ENCODE measurements around the gene STAT1. TPM values are rescaled to one million over a fixed set of nuclear protein-coding genes. Genes with fewer than 3 reads are reported as not detected.
A peak's percentile ranks its signal among the peaks of the same experiment; 100 is the strongest.

Gene STAT1
- total and polyA plus RNA-seq, 3 donors from 2014 or later: 52.7 to 87.1 (median 60.5) TPM

GRCh38 chr2:191036363-191036762 lies 22.4 kb upstream of the STAT1 start:
- H3K27me3 ChIP-seq: no peaks in the 10 kb centered on the region
- H3K4me1 ChIP-seq: no peaks in the 10 kb centered on the region
- no peak overlapping the region for H3K27ac ChIP-seq
- H3K9me3 ChIP-seq: no peaks in the 10 kb centered on the region
- intact Hi-C loops (cut with DNase I; ENCODE audit: low total_unique reads): no loop called here
- TF ChIP-seq CTCF (IDR thresholded peaks at IDR 0.05) (no peak), POLR2A (IDR thresholded peaks at IDR 0.05) (no peak)
- WGBS, 2 donors: 80 to 90% methylated on average over 2 of the region's 2 CpGs
- DNase-seq: no peak
- no peak overlapping the region for H3K4me3 ChIP-seq
- no peaks in the 10 kb centered on the region for H3K36me3 ChIP-seq (ENCODE audit: low read depth, missing control alignments)

GRCh38 chr2:191032588-191033429 lies 18.8 kb upstream of the STAT1 start:
- no peak for TF ChIP-seq POLR2A (IDR thresholded peaks at IDR 0.05)
- TF ChIP-seq CTCF (IDR thresholded peaks at IDR 0.05): no peak
- intact Hi-C loops (cut with DNase I; ENCODE audit: low total_unique reads): no loop called here
- no peak for DNase-seq
- Histone ChIP-seq H3K9me3 (no peaks in the 10 kb centered on the region), H3K4me3 (no peak overlapping the region), H3K36me3 (ENCODE audit: low read depth, missing control alignments) (no peaks in the 10 kb centered on the region), H3K27me3 (no peaks in the 10 kb centered on the region), H3K4me1 (no peaks in the 10 kb centered on the region), H3K27ac (no peak overlapping the region)
- WGBS, 2 donors: 80 to 91% methylated on average over 8 of the region's 8 CpGs

GRCh38 chr2:191031256-191031655 lies 17.3 kb upstream of the STAT1 start:
- no peaks in the 10 kb centered on the region for H3K36me3 ChIP-seq (ENCODE audit: low read depth, missing control alignments)
- 64 to 66% methylated on average over 2 of the region's 2 CpGs for WGBS, 2 donors
- TF ChIP-seq POLR2A (IDR thresholded peaks at IDR 0.05) (no peak), CTCF (IDR thresholded peaks at IDR 0.05) (no peak)

GRCh38 chr2:191030521-191031154 lies 16.7 kb upstream of the STAT1 start:
- 53 to 62% methylated on average over 8 of the region's 8 CpGs for WGBS, 2 donors
- TF ChIP-seq CTCF (IDR thresholded peaks at IDR 0.05): peak; percentile 35 to 68 (median 57)
- TF ChIP-seq POLR2A (IDR thresholded peaks at IDR 0.05): no peak
- Histone ChIP-seq H3K9me3 (no peaks in the 10 kb centered on the region), H3K36me3 (ENCODE audit: low read depth, missing control alignments) (no peaks in the 10 kb centered on the region), H3K4me3 (no peak overlapping the region), H3K4me1 (no peaks in the 10 kb centered on the region), H3K27ac (no peak overlapping the region), H3K27me3 (no peaks in the 10 kb centered on the region)
- peak; percentile 41 for DNase-seq
- intact Hi-C loops (cut with DNase I; ENCODE audit: low total_unique reads): no loop called here

More at GRCh38 chr2:191031256-191031655, 17.3 kb upstream of the STAT1 start:
- Histone ChIP-seq H3K4me3 (no peak overlapping the region), H3K9me3 (no peaks in the 10 kb centered on the region), H3K27ac (no peak overlapping the region), H3K27me3 (no peaks in the 10 kb centered on the region), H3K4me1 (no peaks in the 10 kb centered on the region)
- no peak for DNase-seq
- intact Hi-C loops (cut with DNase I; ENCODE audit: low total_unique reads): no loop called here
